HCT116 (cell line): ENCODE results near the gene AK5. TPM values are rescaled to one million over a fixed set of nuclear protein-coding genes. Genes with fewer than 3 reads are reported as not detected.

Experiments used
- ATAC-seq: fragments of 200-7000 bp; cut with Tn5 transposase; 2 replicates; pipeline ENCODE4 v1.9.1; 2020; ENCODE audit warnings: mild to moderate bottlenecking, moderate library complexity
- BruUV-seq: library from RNA; stranded (reverse); fragments of 400-500 nt; replicated peaks from 2 replicates; lab custom pipeline; 2021; lab: Mats Ljungman, UMichigan
- CTCF ChIA-PET: fragments of 300-600 bp; sonication (Branson Sonifier 250); formaldehyde crosslinking; loops from one replicate; lab custom pipeline; 2021; ENCODE audit warnings: antibody characterized with exemption; lab: Charles Lee
- POLR2A ChIA-PET: fragments of 300-600, 350-600 bp; sonication (Branson Sonifier 250); formaldehyde crosslinking; loops from one replicate; lab custom pipeline; 2021; ENCODE audit warnings: antibody characterized with exemption; lab: Charles Lee
- RAD21 ChIA-PET, 2 experiments: fragments of 300-600 bp; sonication (Branson Sonifier 250); formaldehyde crosslinking; loops; one replicate each; lab custom pipeline; 2023; ENCODE audit warnings: low total read pairs in 2 of 2; ENCODE audit not compliant: uncharacterized antibody in 2 of 2, unreplicated experiment in 2 of 2, low non-redundant PET in 1 of 2; lab: Charles Lee
- DNase-seq: peaks from one replicate; pipeline ENCODE4 v3.0.0-alpha.2; 2010; ENCODE audit warnings: low read depth, low spot score
- H2AFZ ChIP-seq: fragments of 200-600 bp; shearing (Covaris generic), sonication (generic); 2 replicates; pipeline ENCODE4 v1.6.1; 2017; ENCODE audit warnings: low read depth, mixed run types, mixed read lengths, antibody characterized with exemption, low read length; ENCODE audit not compliant: poor library complexity, severe bottlenecking
- H3K27ac ChIP-seq: 2 replicates; pipeline ENCODE4 v1.5.1; 2012; ENCODE audit warnings: low read depth, low read length
- H3K27me3 ChIP-seq: fragments of 200-600 bp; sonication (generic); 2 replicates; pipeline ENCODE4 v1.6.1; 2016; ENCODE audit warnings: mixed run types, low read length, mixed read lengths; ENCODE audit not compliant: insufficient read depth
- H3K36me3 ChIP-seq, 2 experiments: fragments of 200-500 bp in 1 of 2; fragments of 200-600 bp in 1 of 2; sonication (Bioruptor generic) in 1 of 2; sonication (generic) in 1 of 2; 2 replicates each; pipeline versions ENCODE4 v1.5.1 to v1.6.1; 2014 to 2016; ENCODE audit warnings: low read length in 2 of 2, inconsistent platforms in 1 of 2, mixed read lengths in 1 of 2, mixed run types in 1 of 2; ENCODE audit not compliant: insufficient read depth in 2 of 2, control insufficient read depth in 1 of 2
- H3K4me1 ChIP-seq, 2 experiments: fragments of 200-600 bp in 1 of 2; sonication (generic) in 1 of 2; 2 replicates each; pipeline versions ENCODE4 v1.5.1 to v1.6.1; 2012 to 2017; ENCODE audit warnings: low read length in 2 of 2, inconsistent platforms in 1 of 2, mild to moderate bottlenecking in 1 of 2, mixed read lengths in 1 of 2, mixed run types in 1 of 2, moderate library complexity in 1 of 2; ENCODE audit not compliant: insufficient read depth in 2 of 2, control insufficient read depth in 1 of 2
- H3K4me2 ChIP-seq: fragments of 200-600 bp; sonication (generic); 2 replicates; pipeline ENCODE4 v1.6.1; 2017; ENCODE audit warnings: mixed run types, low read length, mixed read lengths
- H3K4me3 ChIP-seq, 2 experiments: fragments of 200-600 bp in 1 of 2; sonication (generic) in 1 of 2; replicated peaks in 1 of 2; 2 replicates each; pipeline ENCODE4 v1.5.1; 2011 to 2016; ENCODE audit warnings: low read length in 2 of 2, control low read depth in 1 of 2, low read depth in 1 of 2, mild to moderate bottlenecking in 1 of 2, mixed read lengths in 1 of 2, mixed run types in 1 of 2
- H3K79me2 ChIP-seq: fragments of 200-600 bp; sonication (generic); 2 replicates; pipeline ENCODE4 v1.6.1; 2017; ENCODE audit warnings: mild to moderate bottlenecking, mixed run types, low read length, moderate library complexity, mixed read lengths; ENCODE audit not compliant: insufficient read depth
- H3K9ac ChIP-seq: fragments of 200-600 bp; sonication (generic); 2 replicates; pipeline ENCODE4 v1.6.1; 2016; ENCODE audit warnings: low read length, mixed read lengths
- H3K9me2 ChIP-seq: fragments of 200-600 bp; sonication (generic), shearing (Covaris generic); 2 replicates; pipeline ENCODE4 v1.6.1; 2017; ENCODE audit warnings: mixed run types, mild to moderate bottlenecking, moderate library complexity; ENCODE audit not compliant: insufficient read depth
- H3K9me3 ChIP-seq, 2 experiments: fragments of 200-500 bp in 1 of 2; fragments of 200-600 bp in 1 of 2; sonication (Bioruptor generic) in 1 of 2; sonication (generic) in 1 of 2; 2 replicates each; pipeline ENCODE4 v1.6.1; 2014 to 2017; ENCODE audit warnings: low read length in 2 of 2, mixed read lengths in 2 of 2, inconsistent platforms in 1 of 2, low read depth in 1 of 2, mild to moderate bottlenecking in 1 of 2, mixed run types in 1 of 2, moderate library complexity in 1 of 2; ENCODE audit not compliant: control insufficient read depth in 1 of 2, insufficient read depth in 1 of 2
- H4K20me1 ChIP-seq: fragments of 200-600 bp; sonication (generic), shearing (Covaris generic); 2 replicates; pipeline ENCODE4 v1.6.1; 2017; ENCODE audit warnings: mixed run types, mild to moderate bottlenecking, moderate library complexity; ENCODE audit not compliant: insufficient read depth
- ATF3 ChIP-seq: IDR thresholded peaks from 2 replicates; pipeline ENCODE4 v1.6.1; 2012
- CEBPB ChIP-seq: IDR thresholded peaks from 2 replicates; pipeline ENCODE4 v1.6.1; 2012; ENCODE audit warnings: low read depth
- EZH2 ChIP-seq: fragments of 200-600 bp; sonication (generic); IDR thresholded peaks from 2 replicates; pipeline ENCODE4 v1.6.1; 2017; ENCODE audit warnings: antibody characterized with exemption, mixed run types
- EZH2phosphoT487 ChIP-seq: fragments of 200-600 bp; IDR thresholded peaks from 2 replicates; pipeline ENCODE4 v1.6.1; 2018; ENCODE audit warnings: antibody characterized with exemption, borderline replicate concordance
- FOSL1 ChIP-seq: IDR thresholded peaks from 2 replicates; pipeline ENCODE4 v1.6.1; 2012; ENCODE audit warnings: low read depth
- JUND ChIP-seq: IDR thresholded peaks from 2 replicates; pipeline ENCODE4 v1.6.1; 2012
- POLR2A ChIP-seq: IDR thresholded peaks from 2 replicates; pipeline ENCODE4 v1.7.0; 2011; ENCODE audit warnings: borderline replicate concordance; ENCODE audit not compliant: insufficient read depth, insufficient read length; ENCODE audit errors: extremely low read depth
- POLR2AphosphoS5 ChIP-seq: IDR thresholded peaks from 2 replicates; pipeline ENCODE4 v1.6.1; 2011; ENCODE audit warnings: mild to moderate bottlenecking, low read depth, low read length, moderate library complexity
- SIN3A ChIP-seq: IDR thresholded peaks from 2 replicates; pipeline ENCODE4 v1.6.1; 2012; ENCODE audit warnings: low read depth
- SP1 ChIP-seq: IDR thresholded peaks from 2 replicates; pipeline ENCODE4 v1.6.1; 2012; ENCODE audit warnings: low read depth
- TCF7L2 ChIP-seq: IDR thresholded peaks from 2 replicates; pipeline ENCODE4 v1.7.0; 2011; ENCODE audit warnings: borderline replicate concordance, inconsistent platforms; ENCODE audit not compliant: insufficient read depth, insufficient read length; ENCODE audit errors: extremely low read depth
- YY1 ChIP-seq: IDR thresholded peaks from 2 replicates; pipeline ENCODE4 v1.6.1; 2011; ENCODE audit warnings: low read length, low read depth, moderate library complexity, mild to moderate bottlenecking; ENCODE audit not compliant: insufficient replicate concordance; ENCODE audit errors: extremely low read depth
- ZBTB33 ChIP-seq: IDR thresholded peaks from 2 replicates; pipeline ENCODE4 v1.6.1; 2011; ENCODE audit warnings: mild to moderate bottlenecking, low read length, moderate library complexity; ENCODE audit not compliant: insufficient replicate concordance; ENCODE audit errors: extremely low read depth
- ZFX ChIP-seq: fragments of 450-650 bp; IDR thresholded peaks from 2 replicates; pipeline ENCODE4 v1.6.1; 2017
- intact Hi-C: fragments of 100-400 bp; cut with micrococcal nuclease; formaldehyde crosslinking; loops from 2 replicates; pipeline ENCODE4 v1.10.0; 2022
- total RNA-seq: library from RNA; stranded (reverse); gene quantifications from one replicate; pipeline ENCODE4 v1.2.1, GENCODE V29; 2021; ENCODE audit not compliant: unreplicated experiment
- TF ChIP-seq, protein P1 (sequence below): IDR thresholded peaks from 2 replicates; pipeline ENCODE4 v1.6.1; 2012; ENCODE audit warnings: low read depth

The AK5 gene
- total RNA-seq, 1 experiment from 2014 or later, result 0.22 TPM

GRCh38 chr1:77557053-77557452 lies 275.2 kb downstream of the AK5 start:
- H3K4me2 ChIP-seq, result no peak overlapping the region
- no peaks in the 10 kb centered on the region for H3K79me2 ChIP-seq
- intact Hi-C loops, result no loop called here
- no peak overlapping the region for H3K27ac ChIP-seq
- no peak overlapping the region for H2AFZ ChIP-seq
- no peak overlapping the region for H3K4me3 ChIP-seq
- H3K36me3 ChIP-seq, result no peaks in the 10 kb centered on the region
- CTCF ChIA-PET, result no interaction called here
- H3K9me2 ChIP-seq, result no peaks in the 10 kb centered on the region
- BruUV-seq, result TSS peak; percentile 24
- no peak for DNase-seq
- RAD21 ChIA-PET, result no interaction called here
- no peaks in the 10 kb centered on the region for H3K4me1 ChIP-seq
- H3K9ac ChIP-seq, result no peak overlapping the region
- no peaks in the 10 kb centered on the region for H4K20me1 ChIP-seq
- H3K9me3 ChIP-seq, result no peaks in the 10 kb centered on the region
- POLR2A ChIA-PET, result no interaction called here
- ATAC-seq, result no peak
- H3K27me3 ChIP-seq, result no peaks in the 10 kb centered on the region
- TF ChIP-seq ATF3 (no peak), POLR2AphosphoS5 (no peak), JUND (no peak), POLR2A (no peak), FOSL1 (no peak), ZBTB33 (no peak), EZH2phosphoT487 (no peak), SIN3A (no peak), TCF7L2 (no peak), ZFX (no peak), YY1 (no peak), SP1 (no peak), CEBPB (no peak), EZH2 (no peak)
- TF ChIP-seq, protein P1, sequence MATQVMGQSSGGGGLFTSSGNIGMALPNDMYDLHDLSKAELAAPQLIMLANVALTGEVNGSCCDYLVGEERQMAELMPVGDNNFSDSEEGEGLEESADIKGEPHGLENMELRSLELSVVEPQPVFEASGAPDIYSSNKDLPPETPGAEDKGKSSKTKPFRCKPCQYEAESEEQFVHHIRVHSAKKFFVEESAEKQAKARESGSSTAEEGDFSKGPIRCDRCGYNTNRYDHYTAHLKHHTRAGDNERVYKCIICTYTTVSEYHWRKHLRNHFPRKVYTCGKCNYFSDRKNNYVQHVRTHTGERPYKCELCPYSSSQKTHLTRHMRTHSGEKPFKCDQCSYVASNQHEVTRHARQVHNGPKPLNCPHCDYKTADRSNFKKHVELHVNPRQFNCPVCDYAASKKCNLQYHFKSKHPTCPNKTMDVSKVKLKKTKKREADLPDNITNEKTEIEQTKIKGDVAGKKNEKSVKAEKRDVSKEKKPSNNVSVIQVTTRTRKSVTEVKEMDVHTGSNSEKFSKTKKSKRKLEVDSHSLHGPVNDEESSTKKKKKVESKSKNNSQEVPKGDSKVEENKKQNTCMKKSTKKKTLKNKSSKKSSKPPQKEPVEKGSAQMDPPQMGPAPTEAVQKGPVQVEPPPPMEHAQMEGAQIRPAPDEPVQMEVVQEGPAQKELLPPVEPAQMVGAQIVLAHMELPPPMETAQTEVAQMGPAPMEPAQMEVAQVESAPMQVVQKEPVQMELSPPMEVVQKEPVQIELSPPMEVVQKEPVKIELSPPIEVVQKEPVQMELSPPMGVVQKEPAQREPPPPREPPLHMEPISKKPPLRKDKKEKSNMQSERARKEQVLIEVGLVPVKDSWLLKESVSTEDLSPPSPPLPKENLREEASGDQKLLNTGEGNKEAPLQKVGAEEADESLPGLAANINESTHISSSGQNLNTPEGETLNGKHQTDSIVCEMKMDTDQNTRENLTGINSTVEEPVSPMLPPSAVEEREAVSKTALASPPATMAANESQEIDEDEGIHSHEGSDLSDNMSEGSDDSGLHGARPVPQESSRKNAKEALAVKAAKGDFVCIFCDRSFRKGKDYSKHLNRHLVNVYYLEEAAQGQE, result no peak
